Stomach (tissue), 9 donors: ENCODE measurements around the gene PGBD5. TPM values are rescaled to one million over a fixed set of nuclear protein-coding genes. Genes with fewer than 3 reads are reported as not detected.

Experiments used
- DNase-seq, 2 donors: peaks; one replicate each; pipeline versions ENCODE4 v3.0.0 to v3.0.0-alpha.2; 2013 to 2019
- H3K27ac ChIP-seq, 5 donors: fragments of 200-600 bp in 4 of 5; sonication (generic) in 4 of 5; one replicate each; pipeline ENCODE4 v1.5.1; 2013 to 2019; ENCODE audit warnings: mild to moderate bottlenecking in 1 of 5, moderate library complexity in 1 of 5
- H3K27me3 ChIP-seq, 3 donors: fragments of 200-600 bp; sonication (generic); one replicate each; pipeline ENCODE4 v1.5.1; 2017 to 2019; ENCODE audit warnings: mixed run types in 1 of 3
- H3K36me3 ChIP-seq, 4 donors: fragments of 200-600 bp; sonication (generic); 1 replicate in 3 of 4; 2 replicates in 1 of 4; pipeline ENCODE4 v1.5.1; 2016 to 2019
- H3K4me1 ChIP-seq, 4 donors: fragments of 200-600 bp; sonication (generic); one replicate each; pipeline ENCODE4 v1.5.1; 2016 to 2019
- H3K4me3 ChIP-seq, 4 donors: fragments of 200-600 bp; sonication (generic) in 3 of 4; one replicate each; pipeline ENCODE4 v1.5.1; 2016 to 2019; ENCODE audit warnings: mild to moderate bottlenecking in 1 of 4
- H3K9me3 ChIP-seq, 4 donors: fragments of 200-600 bp; sonication (generic); one replicate each; pipeline ENCODE4 v1.5.1; 2016 to 2019
- CTCF ChIP-seq, 7 experiments: fragments of 450-650 bp in 4 of 7; fragments of 200-600 bp in 3 of 7; sonication (generic) in 3 of 7; IDR thresholded peaks; one replicate each; pipeline ENCODE4 v1.5.1; 2016 to 2019; ENCODE audit warnings: antibody characterized with exemption in 7 of 7, control low read depth in 2 of 7, mild to moderate bottlenecking in 1 of 7
- EP300 ChIP-seq: sonication (generic); formaldehyde crosslinking; IDR thresholded peaks from one replicate; pipeline ENCODE4 v1.6.1; 2017; ENCODE audit warnings: antibody characterized with exemption
- POLR2A ChIP-seq, 4 donors: fragments of 450-650 bp; IDR thresholded peaks; one replicate each; pipeline ENCODE4 v1.6.1; 2016; ENCODE audit warnings: antibody characterized with exemption in 4 of 4, control low read depth in 2 of 4, mild to moderate bottlenecking in 1 of 4, moderate library complexity in 1 of 4
- POLR2AphosphoS5 ChIP-seq, 3 donors: sonication (generic); formaldehyde crosslinking; IDR thresholded peaks; one replicate each; pipeline ENCODE4 v1.6.1; 2016; ENCODE audit warnings: antibody characterized with exemption in 3 of 3
- WGBS, 5 donors: extraction: QIAGEN DNeasy Blood & Tissue Kit in 3 of 5; methylation state at CpG; one replicate each; pipeline versions ENCODE4 v1.1.5 to v1.1.7; 2013 to 2018; 5-methylcytosine and 5-hydroxymethylcytosine counted together
- intact Hi-C: fragments of 100-400 bp; cut with DNase I; formaldehyde crosslinking; loops from one replicate; pipeline ENCODE4 v1.15.1; 2023; ENCODE audit warnings: low total_unique reads
- polyA plus RNA-seq, 3 donors: library from polyadenylated mRNA; stranded (reverse); fragments of 200-250 nt; gene quantifications; one replicate each; pipeline ENCODE4 v1.2.3, GENCODE V29; 2013
- total RNA-seq, 5 donors: library from RNA; depleted of rRNA; stranded (reverse); fragments of >200 nt; gene quantifications; one replicate each; pipeline versions ENCODE4 v1.1.0 to v1.2.3, GENCODE V29; 2014 to 2016
- donor health status: healthy with polysubstance abuse.
- donor health status: Bipolar disorder and iron deficiency.
- donor health status: healthy.

The PGBD5 gene
- total and polyA plus RNA-seq, 8 donors: under 0.01 to 1.2 (median 0.34) TPM

GRCh38 chr1:230394134-230394533 lies 32.0 kb downstream of the PGBD5 start:
- Histone ChIP-seq H3K4me1 (no peaks in the 10 kb centered on the region), H3K36me3 (no peaks in the 10 kb centered on the region), H3K4me3 (no peak overlapping the region), H3K27ac (no peak overlapping the region), H3K9me3 (peaks cover 0 to 3% (median 0%) of the 10 kb centered on the region in 4 donors), H3K27me3 (peaks cover 0 to 11% (median 0%) of the 10 kb centered on the region in 3 donors)
- no peak for TF ChIP-seq POLR2A (IDR thresholded peaks at IDR 0.05)
- TF ChIP-seq CTCF (IDR thresholded peaks at IDR 0.05): no peak
- TF ChIP-seq EP300: no peak
- TF ChIP-seq POLR2AphosphoS5 (IDR thresholded peaks at IDR 0.05): no peak
- intact Hi-C loops: no loop called here
- no peak for DNase-seq
- 79 to 87% (median 83%) methylated on average over 7 of the region's 7 CpGs for WGBS, 5 donors

GRCh38 chr1:230393722-230394121 lies 32.4 kb downstream of the PGBD5 start:
- H3K4me1 ChIP-seq: no peaks in the 10 kb centered on the region
- 91 to 100% (median 95%) methylated on average over 7 to 18 of the region's 18 CpGs for WGBS, 5 donors
- peaks cover 0 to 3% (median 0%) of the 10 kb centered on the region in 4 donors for H3K9me3 ChIP-seq
- TF ChIP-seq CTCF (IDR thresholded peaks at IDR 0.05): no peak
- TF ChIP-seq POLR2A (IDR thresholded peaks at IDR 0.05): no peak
- no peak for TF ChIP-seq POLR2AphosphoS5 (IDR thresholded peaks at IDR 0.05)
- TF ChIP-seq EP300: no peak
- H3K27me3 ChIP-seq: peaks cover 0 to 8% (median 0%) of the 10 kb centered on the region in 3 donors
- intact Hi-C loops: no loop called here
- DNase-seq: no peak
- H3K36me3 ChIP-seq: no peaks in the 10 kb centered on the region
- H3K27ac ChIP-seq: no peak overlapping the region
- H3K4me3 ChIP-seq: no peak overlapping the region

GRCh38 chr1:230392920-230393521 lies 33.1 kb downstream of the PGBD5 start:
- H3K4me1 ChIP-seq: no peaks in the 10 kb centered on the region
- H3K9me3 ChIP-seq: peaks cover 0 to 3% (median 0%) of the 10 kb centered on the region in 4 donors
- peaks cover 0 to 4% (median 0%) of the 10 kb centered on the region in 3 donors for H3K27me3 ChIP-seq
- no peak overlapping the region for H3K27ac ChIP-seq
- 77 to 86% (median 86%) methylated on average over 8 to 9 of the region's 9 CpGs for WGBS, 5 donors
- intact Hi-C loops: no loop called here
- TF ChIP-seq POLR2AphosphoS5 (IDR thresholded peaks at IDR 0.05) (no peak), EP300 (no peak), CTCF (IDR thresholded peaks at IDR 0.05) (no peak), POLR2A (IDR thresholded peaks at IDR 0.05) (no peak)
- H3K4me3 ChIP-seq: no peak overlapping the region
- no peaks in the 10 kb centered on the region for H3K36me3 ChIP-seq
- no peak for DNase-seq

- no peak for TF ChIP-seq POLR2A (IDR thresholded peaks at IDR 0.05)
- no peak for TF ChIP-seq CTCF (IDR thresholded peaks at IDR 0.05)
- no peak for TF ChIP-seq POLR2AphosphoS5 (IDR thresholded peaks at IDR 0.05)
- H3K9me3 ChIP-seq: peaks cover 0 to 3% (median 0%) of the 10 kb centered on the region in 4 donors
- no peaks in the 10 kb centered on the region for H3K27me3 ChIP-seq
- DNase-seq: no peak
- intact Hi-C loops: no loop called here
- H3K4me3 ChIP-seq: no peak overlapping the region
- no peak overlapping the region for H3K27ac ChIP-seq
- H3K4me1 ChIP-seq: no peaks in the 10 kb centered on the region
- WGBS, 5 donors: 66 to 75% (median 72%) methylated on average over 9 of the region's 9 CpGs
- H3K36me3 ChIP-seq: no peaks in the 10 kb centered on the region
These were observed 33.6 kb downstream of the PGBD5 start for GRCh38 chr1:230392536-230392909.
